ENCODE data around the gene DBNDD1.
"Not testable (repeated sequence)": the region's sequence is repeated elsewhere in the genome, so short reads cannot be mapped to it uniquely, and the experiment has no call there.

DBNDD1 gene

GRCh38 chr16:89986600-89986999 lies 32.7 kb downstream of the DBNDD1 start:
- DNase-seq = no peak

DNA sequence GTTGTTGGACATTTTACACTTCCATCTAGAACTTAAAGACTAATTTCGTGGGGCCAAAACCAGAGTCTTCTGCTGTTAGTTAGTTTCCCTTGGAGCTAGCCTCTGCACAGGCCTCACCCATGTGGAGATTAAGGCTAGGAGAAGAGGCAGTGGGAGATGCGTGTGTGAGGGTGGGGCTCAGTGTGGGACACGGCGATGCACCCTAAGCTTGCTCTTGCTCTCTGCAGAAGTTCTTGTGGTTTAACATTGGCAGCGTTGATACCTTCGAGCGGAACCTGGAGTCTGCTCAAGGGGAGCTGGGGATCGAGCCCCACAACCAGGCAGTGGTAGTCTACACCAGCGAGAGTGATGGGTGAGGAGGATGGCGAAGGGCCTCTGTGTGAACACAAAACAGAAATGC lies 34.0 kb downstream of the DBNDD1 start:
- no peak for DNase-seq

- DNase-seq = no peak
Observed at GRCh38 chr16:89984216-89984615, 35.0 kb downstream of the DBNDD1 start.

DNA sequence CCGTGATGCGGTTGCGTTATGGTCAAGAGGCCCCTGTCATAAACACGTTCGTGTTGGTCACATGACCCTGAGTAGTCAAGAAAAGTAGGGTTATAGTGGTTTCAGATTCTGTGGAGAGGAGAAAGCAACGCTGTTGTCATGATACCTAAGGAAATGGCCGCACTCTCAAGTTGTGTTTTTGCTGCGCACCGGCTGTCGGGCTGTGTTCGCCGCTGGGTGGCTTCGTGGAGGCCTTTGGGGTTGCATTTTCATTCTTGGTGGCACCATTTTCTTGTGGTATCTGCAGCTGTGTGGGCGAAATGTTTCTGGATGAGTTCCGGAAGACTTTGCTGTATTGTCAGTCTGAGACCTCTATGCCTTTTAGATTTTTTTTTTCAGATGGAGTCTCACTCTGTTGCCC lies 35.7 kb downstream of the DBNDD1 start:
- no peak for DNase-seq

DNA sequence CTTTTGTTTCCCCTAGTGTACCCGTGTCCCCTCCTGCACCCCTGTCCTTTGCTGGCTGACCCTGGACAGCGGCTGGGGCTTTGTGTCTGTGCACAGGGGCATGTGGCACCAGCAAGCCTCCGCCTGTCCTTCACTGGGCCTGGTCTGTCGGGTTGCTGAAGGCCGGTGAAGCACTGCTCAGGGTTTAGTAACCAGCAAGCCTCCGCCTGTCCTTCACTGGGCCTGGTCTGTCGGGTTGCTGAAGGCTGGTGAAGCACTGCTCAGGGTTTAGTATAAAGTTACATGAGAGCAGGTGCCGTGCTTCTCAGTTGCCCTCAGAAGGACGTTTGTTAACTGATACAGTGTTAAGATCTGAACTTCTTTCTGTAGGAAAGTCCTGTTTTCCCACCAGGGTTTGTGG lies 36.9 kb downstream of the DBNDD1 start:
- no peak for DNase-seq

DNA sequence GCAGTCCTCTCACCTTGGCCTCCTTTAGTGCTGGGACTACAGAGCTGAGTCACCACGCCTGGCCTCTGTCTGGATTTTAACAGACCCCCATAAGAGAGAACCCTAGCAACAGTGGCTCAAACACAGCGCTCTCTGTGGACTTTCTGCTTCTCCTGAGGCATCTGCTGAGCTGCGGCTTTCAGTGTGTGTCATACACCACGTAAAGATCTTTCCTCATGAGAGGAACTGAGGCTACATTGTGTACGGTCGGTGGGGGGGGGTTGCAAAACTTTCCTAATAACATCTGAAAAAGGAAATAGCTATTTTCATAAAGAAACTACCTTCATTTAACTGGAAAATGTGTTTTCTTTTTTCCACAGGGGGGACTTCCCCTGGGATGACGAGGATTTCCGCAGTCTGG lies 37.8 kb downstream of the DBNDD1 start:
- DNase-seq = no peak

GRCh38 chr16:89974870-89975269 lies 44.4 kb downstream of the DBNDD1 start:
- no peak for DNase-seq

- no peak for DNase-seq
Observed at GRCh38 chr16:89973654-89974335, 45.5 kb downstream of the DBNDD1 start.

- DNase-seq = no peak
Observed at GRCh38 chr16:89973235-89973634, 46.0 kb downstream of the DBNDD1 start.

GRCh38 chr16:89972244-89973234 lies 46.7 kb downstream of the DBNDD1 start:
- peak; percentile 92 for DNase-seq

DNA sequence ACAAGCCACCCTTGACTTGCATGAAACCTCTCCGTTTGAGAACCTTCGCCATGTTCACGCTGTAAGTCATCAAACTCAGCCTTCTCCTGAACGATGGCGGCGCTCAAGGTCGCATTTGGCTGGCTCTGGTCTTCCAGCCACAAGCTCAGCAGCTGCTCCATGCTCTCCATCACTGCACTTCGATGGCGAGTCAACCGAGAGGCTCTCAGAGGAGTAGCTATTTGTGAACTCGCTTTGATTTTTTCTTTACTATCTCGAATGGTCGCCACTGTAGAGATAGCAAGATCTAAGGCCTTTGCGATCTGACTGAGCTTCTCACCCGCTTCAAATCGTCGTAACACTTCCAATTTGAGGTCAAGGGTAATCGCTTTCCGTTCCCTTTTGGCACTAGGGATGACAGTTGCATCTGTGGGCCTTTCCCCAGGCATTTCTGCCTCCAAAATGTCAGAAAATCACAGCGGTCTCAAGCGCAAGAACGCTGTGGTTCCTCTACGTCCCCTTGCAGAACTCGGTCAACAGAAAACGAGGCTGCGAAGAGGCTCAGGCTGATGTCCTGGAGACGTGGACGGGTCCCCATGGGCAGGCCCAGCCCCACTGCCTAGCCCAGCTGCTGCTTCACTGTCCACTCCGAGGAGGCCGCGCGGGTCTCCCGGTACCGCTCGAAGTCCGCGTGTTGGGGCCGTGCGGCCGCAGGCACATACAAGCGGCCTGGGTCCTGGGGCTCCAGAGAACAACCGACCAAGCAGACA lies 47.6 kb downstream of the DBNDD1 start:
- DNase-seq = no peak

DNA sequence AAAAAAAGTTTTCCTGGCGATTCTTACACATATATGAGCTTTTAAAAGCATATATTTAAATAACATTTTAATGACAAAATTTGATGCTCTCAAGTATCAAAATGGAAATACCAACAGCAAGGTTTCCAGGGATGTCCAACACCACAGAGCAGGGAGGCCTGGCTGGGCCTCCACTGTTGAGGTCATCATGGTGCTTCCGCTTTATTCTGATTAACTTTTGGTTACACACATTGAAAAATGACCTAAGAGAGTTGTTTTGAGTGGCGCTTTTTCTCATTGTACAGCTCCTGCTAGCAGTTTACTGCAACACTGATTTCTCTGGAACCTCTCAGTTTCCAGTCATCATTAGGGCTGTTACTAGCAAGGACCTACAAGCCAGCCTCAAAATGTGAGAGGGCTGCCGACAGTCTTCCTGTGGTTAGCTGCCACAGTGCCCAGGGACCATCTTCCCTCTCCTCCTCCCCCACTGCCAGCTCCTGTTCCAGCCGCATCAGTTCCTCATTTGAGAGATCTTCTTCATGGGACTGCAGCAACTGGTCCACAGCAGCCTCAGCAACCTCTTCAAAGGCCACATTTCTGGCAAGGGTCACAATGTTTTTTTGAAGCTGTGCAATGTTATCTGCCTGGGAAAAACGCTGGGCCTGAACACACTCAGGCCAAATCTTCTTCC lies 49.4 kb downstream of the DBNDD1 start:
- no peak for DNase-seq

DNA sequence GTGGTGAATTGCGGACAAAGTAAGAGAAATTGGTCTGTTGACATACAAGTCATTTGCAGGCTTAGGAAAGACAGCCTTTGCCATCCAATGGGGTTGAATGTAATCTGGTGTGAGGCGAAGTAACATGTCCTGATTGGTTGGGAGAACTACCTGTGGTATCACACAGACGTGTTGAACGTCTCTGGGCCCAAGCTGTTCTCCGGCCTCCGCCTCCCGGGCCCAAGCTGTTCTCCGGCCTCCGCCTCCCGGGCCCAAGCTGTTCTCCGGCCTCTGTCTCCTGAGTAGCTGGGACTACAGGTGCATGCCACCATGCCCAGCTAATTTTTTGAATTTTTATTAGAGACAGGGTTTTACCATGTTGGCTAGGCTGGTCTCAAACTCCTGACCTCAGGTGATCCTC lies 51.2 kb downstream of the DBNDD1 start:
- DNase-seq = not testable (repeated sequence)

- not testable (repeated sequence) for DNase-seq
Observed at GRCh38 chr16:89967436-89967835, 51.8 kb downstream of the DBNDD1 start.

- DNase-seq = no peak
Observed at GRCh38 chr16:89966756-89967155, 52.5 kb downstream of the DBNDD1 start.

- no peak for DNase-seq
Observed at GRCh38 chr16:89965447-89966225, 53.6 kb downstream of the DBNDD1 start.

GRCh38 chr16:89964201-89964600 lies 55.1 kb downstream of the DBNDD1 start:
- DNase-seq = no peak

DNA sequence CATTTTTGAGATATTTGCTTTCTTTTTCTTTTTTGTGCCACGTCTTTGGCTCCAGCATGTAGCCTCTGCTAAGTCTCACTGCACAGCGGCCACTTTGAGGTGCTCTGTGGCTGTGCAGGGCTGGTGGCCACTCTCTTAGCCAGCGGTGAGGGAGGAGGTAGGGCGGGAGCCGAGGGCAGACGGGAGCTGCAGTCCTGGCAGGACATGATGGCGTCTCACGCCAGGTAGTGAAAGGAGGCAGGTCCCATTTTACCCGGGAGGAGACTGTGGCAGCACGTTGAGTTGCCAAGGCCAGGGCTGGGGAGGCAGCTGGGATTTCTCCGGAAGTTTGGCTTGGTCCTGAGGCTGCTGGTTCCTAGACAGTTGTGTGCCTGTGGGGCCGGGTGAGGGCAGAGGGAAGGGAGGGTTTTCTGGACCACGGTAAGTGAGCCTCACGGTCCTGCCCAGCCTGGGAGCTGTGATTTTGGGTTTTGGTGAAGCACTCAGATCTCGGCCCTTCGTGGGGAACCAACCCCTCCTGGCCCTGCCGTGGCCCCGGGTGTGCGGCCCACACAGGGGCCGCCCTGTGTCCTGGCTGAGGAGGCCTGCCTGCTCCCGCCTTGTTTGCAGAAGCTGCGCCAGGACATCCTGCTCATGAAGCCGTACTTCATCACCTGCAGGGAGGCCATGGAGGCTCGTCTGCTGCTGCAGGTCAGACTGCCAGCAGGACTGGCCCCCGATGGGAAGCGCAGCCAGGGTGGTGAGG lies 56.3 kb downstream of the DBNDD1 start:
- DNase-seq = no peak

GRCh38 chr16:89961920-89962319 lies 57.3 kb downstream of the DBNDD1 start:
- no peak for DNase-seq

DNA sequence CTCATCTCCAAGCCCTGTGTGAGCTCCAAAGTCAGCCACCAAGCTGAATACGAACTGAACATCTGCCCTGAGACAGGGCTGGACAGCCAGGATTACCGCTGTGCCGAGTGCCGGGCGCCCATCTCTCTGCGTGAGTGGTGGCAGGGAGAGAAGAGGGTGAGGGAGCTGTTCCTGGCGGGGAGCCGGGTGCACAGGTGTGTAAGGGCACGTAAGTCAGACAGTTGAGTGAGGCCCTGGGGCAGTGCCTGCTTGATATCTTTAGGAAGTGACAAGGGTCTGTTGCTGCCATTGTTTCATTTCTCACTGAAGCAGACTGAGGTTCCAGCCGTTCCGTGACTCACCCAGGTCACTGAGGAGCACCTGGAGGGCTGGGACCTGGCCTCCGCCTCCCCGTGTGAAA lies 58.3 kb downstream of the DBNDD1 start:
- no peak for DNase-seq

DNA sequence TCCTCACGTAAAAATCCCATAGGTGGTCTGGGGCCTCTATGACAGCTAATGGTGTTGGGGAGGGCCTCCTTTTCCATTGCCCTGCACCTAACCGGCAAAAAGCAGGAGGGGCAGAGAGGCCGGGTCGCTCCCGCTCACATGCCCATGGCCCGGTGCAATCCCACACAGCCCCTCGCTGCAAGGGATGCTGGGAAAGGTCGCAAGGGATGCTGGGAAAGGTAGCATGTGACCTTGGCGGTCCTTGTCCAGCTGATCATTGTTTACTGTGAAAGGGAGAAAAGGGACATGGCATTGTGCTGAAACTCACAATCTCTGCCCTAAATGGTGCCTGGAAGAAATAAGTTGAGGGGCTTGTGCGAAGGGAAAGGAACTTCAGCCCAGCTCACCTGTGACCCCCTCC lies 60.7 kb downstream of the DBNDD1 start:
- no peak for DNase-seq
